GM21825 (cell line): Measurements from ENCODE around the gene MRPS10.
"Not testable (repeated sequence)": the region's sequence is repeated elsewhere in the genome, so short reads cannot be mapped to it uniquely, and the experiment has no call there.

Experiments used
- ATAC-seq: cut with Tn5 transposase; IDR thresholded peaks from one replicate; pipeline ENCODE4 v1.9.1; 2021; ENCODE audit warnings: mild to moderate bottlenecking, moderate library complexity; ENCODE audit not compliant: unreplicated experiment

MRPS10 gene

GRCh38 chr6:42179261-42179944 lies 38.3 kb downstream of the MRPS10 start:
- ATAC-seq, result no peak

GRCh38 chr6:42177514-42178364 lies 39.9 kb downstream of the MRPS10 start:
- ATAC-seq, result no peak

- ATAC-seq, result no peak
These were observed 40.7 kb downstream of the MRPS10 start for GRCh38 chr6:42176981-42177380.

- ATAC-seq, result no peak
These were observed 41.8 kb downstream of the MRPS10 start for GRCh38 chr6:42175860-42176259.

GRCh38 chr6:42173101-42173500 lies 44.6 kb downstream of the MRPS10 start, which contains the start of gene GUCA1A:
Gene GUCA1A (plus strand): TSS chr6:42173364. CDS start chr6:42173614, 250 bp downstream.
- ATAC-seq, result no peak

GRCh38 chr6:42171813-42172581 lies 45.7 kb downstream of the MRPS10 start:
- no peak for ATAC-seq

GRCh38 chr6:42169780-42170179 lies 47.9 kb downstream of the MRPS10 start:
- not testable (repeated sequence) for ATAC-seq

- no peak for ATAC-seq
These were observed 49.0 kb downstream of the MRPS10 start for GRCh38 chr6:42168650-42169049.

- no peak for ATAC-seq
These were observed 51.1 kb downstream of the MRPS10 start for GRCh38 chr6:42166444-42167141.

GRCh38 chr6:42165016-42165415 lies 52.6 kb downstream of the MRPS10 start:
- no peak for ATAC-seq

- ATAC-seq, result no peak
These were observed 53.7 kb downstream of the MRPS10 start for GRCh38 chr6:42163981-42164380.

- ATAC-seq, result no peak
These were observed 54.8 kb downstream of the MRPS10 start for GRCh38 chr6:42162812-42163211.

- ATAC-seq, result no peak
These were observed 55.3 kb downstream of the MRPS10 start for GRCh38 chr6:42162384-42162783.

GRCh38 chr6:42159431-42160024 lies 58.1 kb downstream of the MRPS10 start:
- ATAC-seq, result no peak

- ATAC-seq, result no peak
These were observed 59.0 kb downstream of the MRPS10 start for GRCh38 chr6:42158631-42159030.

GRCh38 chr6:42158011-42158410 lies 59.6 kb downstream of the MRPS10 start:
- no peak for ATAC-seq
